ENCODE measurements around the gene METTL8. TPM values are rescaled to one million over a fixed set of nuclear protein-coding genes. Genes with fewer than 3 reads are reported as not detected.
"Not testable (repeated sequence)": the region's sequence is repeated elsewhere in the genome, so short reads cannot be mapped to it uniquely, and the experiment has no call there.

METTL8 gene
- total RNA-seq, 3 donors from 2014 or later = 30.1 to 38.6 (median 30.8) TPM

- no peak overlapping the region for H3K4me3 Mint-ChIP-seq
- no peaks in the 10 kb centered on the region for H3K27me3 Mint-ChIP-seq (ENCODE audit: low read depth)
- DNase-seq (no peak), ATAC-seq (no peak)
- peaks cover 39% of the 10 kb centered on the region for H3K36me3 Mint-ChIP-seq (ENCODE audit: insufficient read depth)
- H3K9me3 Mint-ChIP-seq = no peaks in the 10 kb centered on the region
- H3K4me1 Mint-ChIP-seq (ENCODE audit: low read depth) = peaks cover 49% of the 10 kb centered on the region
Observed at GRCh38 chr2:171436307-171436706, 2.5 kb upstream of the METTL8 start.

GRCh38 chr2:171434013-171434989 is 511 bp upstream of the METTL8 start, which contains the start of gene DCAF17:
DCAF17 (plus strand) TSS chr2:171434226; CDS start chr2:171434578, 352 bp downstream.
- Mint-ChIP-seq H3K9me3 (peaks cover 4% of the 10 kb centered on the region), H3K4me3 (peak within 1 kb of the TSS; percentile 94), H3K4me1 (ENCODE audit: low read depth) (peaks cover 49% of the 10 kb centered on the region), H3K36me3 (ENCODE audit: insufficient read depth) (peaks cover 28% of the 10 kb centered on the region), H3K27me3 (ENCODE audit: low read depth) (no peaks in the 10 kb centered on the region)
- peak; percentile 91 to 93 for ATAC-seq
- peak; percentile 91 for DNase-seq

- DNase-seq (peak; percentile 39), ATAC-seq (no peak)
- Mint-ChIP-seq H3K9me3 (peaks cover 4% of the 10 kb centered on the region), H3K36me3 (ENCODE audit: insufficient read depth) (peaks cover 17% of the 10 kb centered on the region), H3K4me1 (ENCODE audit: low read depth) (peaks cover 45% of the 10 kb centered on the region), H3K27me3 (ENCODE audit: low read depth) (no peaks in the 10 kb centered on the region), H3K4me3 (peak overlapping the region; percentile 94)
Observed at GRCh38 chr2:171432969-171433762, 624 bp downstream of the METTL8 start.

- Mint-ChIP-seq H3K9me3 (peaks cover 4% of the 10 kb centered on the region), H3K36me3 (ENCODE audit: insufficient read depth) (peaks cover 11% of the 10 kb centered on the region), H3K4me3 (peak overlapping the region; percentile 94), H3K27me3 (ENCODE audit: low read depth) (no peaks in the 10 kb centered on the region), H3K4me1 (ENCODE audit: low read depth) (peaks cover 39% of the 10 kb centered on the region)
- DNase-seq (no peak), ATAC-seq (no peak)
Observed at GRCh38 chr2:171432206-171432968, 1.4 kb downstream of the METTL8 start.

GRCh38 chr2:171431677-171432167 is 2.1 kb downstream of the METTL8 start:
- no peaks in the 10 kb centered on the region for H3K27me3 Mint-ChIP-seq (ENCODE audit: low read depth)
- H3K36me3 Mint-ChIP-seq (ENCODE audit: insufficient read depth) = peaks cover 9% of the 10 kb centered on the region
- H3K9me3 Mint-ChIP-seq = peaks cover 4% of the 10 kb centered on the region
- peak overlapping the region; percentile 94 for H3K4me3 Mint-ChIP-seq
- no peak for DNase-seq
- no peak for ATAC-seq
- H3K4me1 Mint-ChIP-seq (ENCODE audit: low read depth) = peaks cover 37% of the 10 kb centered on the region

GRCh38 chr2:171430516-171431410 is 3.0 kb downstream of the METTL8 start:
- peaks cover 4% of the 10 kb centered on the region for H3K9me3 Mint-ChIP-seq
- H3K4me1 Mint-ChIP-seq (ENCODE audit: low read depth) = peaks cover 31% of the 10 kb centered on the region
- H3K27me3 Mint-ChIP-seq (ENCODE audit: low read depth) = no peaks in the 10 kb centered on the region
- H3K4me3 Mint-ChIP-seq = no peak overlapping the region
- DNase-seq (no peak), ATAC-seq (no peak)
- H3K36me3 Mint-ChIP-seq (ENCODE audit: insufficient read depth) = peaks cover 6% of the 10 kb centered on the region

- not testable (repeated sequence) for H3K27me3 Mint-ChIP-seq (ENCODE audit: low read depth); DNase-seq; ATAC-seq; H3K4me3 Mint-ChIP-seq
- Mint-ChIP-seq H3K4me1 (ENCODE audit: low read depth) (peaks cover 17% of the 10 kb centered on the region), H3K9me3 (peaks cover 21% of the 10 kb centered on the region), H3K36me3 (ENCODE audit: insufficient read depth) (peaks cover 28% of the 10 kb centered on the region)
Observed at GRCh38 chr2:171422710-171423495, 10.9 kb downstream of the METTL8 start.

- Mint-ChIP-seq H3K4me3 (no peak overlapping the region), H3K4me1 (ENCODE audit: low read depth) (peaks cover 23% of the 10 kb centered on the region), H3K27me3 (ENCODE audit: low read depth) (no peaks in the 10 kb centered on the region), H3K36me3 (ENCODE audit: insufficient read depth) (peaks cover 25% of the 10 kb centered on the region), H3K9me3 (peaks cover 21% of the 10 kb centered on the region)
- DNase-seq = no peak
- ATAC-seq = no peak
Observed at GRCh38 chr2:171420728-171421563, 12.8 kb downstream of the METTL8 start.

- H3K9me3 Mint-ChIP-seq = peaks cover 15% of the 10 kb centered on the region
- ATAC-seq = no peak
- H3K4me1 Mint-ChIP-seq (ENCODE audit: low read depth) = peaks cover 32% of the 10 kb centered on the region
- peaks cover 16% of the 10 kb centered on the region for H3K36me3 Mint-ChIP-seq (ENCODE audit: insufficient read depth)
- no peak overlapping the region for H3K4me3 Mint-ChIP-seq
- H3K27me3 Mint-ChIP-seq (ENCODE audit: low read depth) = no peaks in the 10 kb centered on the region
- DNase-seq = no peak
Observed at GRCh38 chr2:171419333-171419732, 14.5 kb downstream of the METTL8 start.

GRCh38 chr2:171416009-171416926 is 17.5 kb downstream of the METTL8 start:
- Mint-ChIP-seq H3K36me3 (ENCODE audit: insufficient read depth) (peaks cover 9% of the 10 kb centered on the region), H3K27me3 (ENCODE audit: low read depth) (no peaks in the 10 kb centered on the region), H3K4me1 (ENCODE audit: low read depth) (peaks cover 29% of the 10 kb centered on the region), H3K9me3 (peaks cover 3% of the 10 kb centered on the region), H3K4me3 (peak overlapping the region; percentile 31)
- DNase-seq (peak; percentile 77), ATAC-seq (peak; percentile 98 to 99)

GRCh38 chr2:171414645-171415044 is 19.1 kb downstream of the METTL8 start:
- DNase-seq; H3K4me3 Mint-ChIP-seq; H3K27me3 Mint-ChIP-seq (ENCODE audit: low read depth); H3K9me3 Mint-ChIP-seq: not testable (repeated sequence)
- Mint-ChIP-seq H3K4me1 (ENCODE audit: low read depth) (peaks cover 24% of the 10 kb centered on the region), H3K36me3 (ENCODE audit: insufficient read depth) (peaks cover 11% of the 10 kb centered on the region)
- ATAC-seq = peak in 1 of 2 donors; percentile 10

All from activated T-cell treated with anti-CD3 and anti-CD28 coated beads, Interleukin-2, amount 50 U/mL, for 4 hours (primary cell).